Naive thymus-derived CD8-positive, alpha-beta T cell (primary cell): ENCODE measurements around the gene CKM. TPM values are rescaled to one million over a fixed set of nuclear protein-coding genes. Genes with fewer than 3 reads are reported as not detected.
"Not testable (repeated sequence)": the region's sequence is repeated elsewhere in the genome, so short reads cannot be mapped to it uniquely, and the experiment has no call there.

Source experiments
- ATAC-seq, 2 donors: fragments of 150-1000 bp; cut with Tn5 transposase in 1 of 2; sonication (Bioruptor Pico), chemical (Tn5 transposase) in 1 of 2; 1 replicate in 1 of 2; 2 replicates in 1 of 2; pipeline ENCODE4 v1.10.0; 2021; ENCODE audit warnings: mild to moderate bottlenecking in 2 of 2, moderate library complexity in 2 of 2
- POLR2A ChIA-PET: fragments of 350-600 bp; sonication (Branson Sonifier 250); formaldehyde crosslinking; loops from one replicate; lab custom pipeline; 2021; ENCODE audit warnings: antibody characterized with exemption; lab: Charles Lee
- DNase-seq, 10 donors: peaks; one replicate each; pipeline versions ENCODE4 v3.0.0 to v3.0.0-alpha.2; 2020 to 2022
- H3K27ac Mint-ChIP-seq, 10 donors: one replicate each; pipeline ENCODE4 v1.8.0; 2020 to 2022; ENCODE audit warnings: mild to moderate bottlenecking in 10 of 10, mixed read lengths in 10 of 10, moderate library complexity in 4 of 10, inconsistent platforms in 1 of 10
- H3K27me3 Mint-ChIP-seq, 5 donors: one replicate each; pipeline ENCODE4 v1.8.0; 2021 to 2022; ENCODE audit warnings: mixed read lengths in 5 of 5
- H3K36me3 Mint-ChIP-seq, 3 donors: one replicate each; pipeline ENCODE4 v1.8.0; 2020 to 2022; ENCODE audit warnings: mixed read lengths in 3 of 3, mild to moderate bottlenecking in 2 of 3, inconsistent platforms in 1 of 3
- H3K4me1 Mint-ChIP-seq, 4 donors: one replicate each; pipeline ENCODE4 v1.8.0; 2021 to 2022; ENCODE audit warnings: mixed read lengths in 4 of 4
- H3K4me3 Mint-ChIP-seq, 10 donors: one replicate each; pipeline ENCODE4 v1.8.0; 2020 to 2022; ENCODE audit warnings: mild to moderate bottlenecking in 10 of 10, mixed read lengths in 10 of 10, moderate library complexity in 6 of 10, inconsistent platforms in 1 of 10
- H3K9me3 Mint-ChIP-seq, 9 donors: one replicate each; pipeline ENCODE4 v1.8.0; 2020 to 2022; ENCODE audit warnings: mixed read lengths in 9 of 9, mild to moderate bottlenecking in 3 of 9, inconsistent platforms in 1 of 9, moderate library complexity in 1 of 9
- polyA plus RNA-seq, 3 donors: library from polyadenylated mRNA; unstranded; fragments of 300-500 nt; fragmentation: Illumina TruSeq; gene quantifications; one replicate each; pipeline ENCODE4 v1.2.3, GENCODE V29; 2021
- total RNA-seq, 8 experiments: library from RNA in 2 of 8; stranded (reverse) in 2 of 8; gene quantifications; one replicate each; pipeline ENCODE4 v1.2.3 and lab custom pipeline; 2021 to 2026

The CKM gene
- total and polyA plus RNA-seq, 5 experiments from 2014 or later = not detected

- no peak overlapping the region for H3K27ac Mint-ChIP-seq
- ATAC-seq (no peak), DNase-seq (no peak)
- peaks cover 0 to 4% (median 0%) of the 10 kb centered on the region in 9 donors for H3K9me3 Mint-ChIP-seq
- H3K4me3 Mint-ChIP-seq = no peak overlapping the region
- no peaks in the 10 kb centered on the region for H3K36me3 Mint-ChIP-seq
- POLR2A ChIA-PET = no interaction called here
- H3K27me3 Mint-ChIP-seq = peaks cover 0 to 27% (median 4%) of the 10 kb centered on the region in 5 donors
- peaks cover 0 to 2% (median 0%) of the 10 kb centered on the region in 4 donors for H3K4me1 Mint-ChIP-seq
These were observed 8.7 kb upstream of the CKM start for GRCh38 chr19:45331411-45331810.

DNA sequence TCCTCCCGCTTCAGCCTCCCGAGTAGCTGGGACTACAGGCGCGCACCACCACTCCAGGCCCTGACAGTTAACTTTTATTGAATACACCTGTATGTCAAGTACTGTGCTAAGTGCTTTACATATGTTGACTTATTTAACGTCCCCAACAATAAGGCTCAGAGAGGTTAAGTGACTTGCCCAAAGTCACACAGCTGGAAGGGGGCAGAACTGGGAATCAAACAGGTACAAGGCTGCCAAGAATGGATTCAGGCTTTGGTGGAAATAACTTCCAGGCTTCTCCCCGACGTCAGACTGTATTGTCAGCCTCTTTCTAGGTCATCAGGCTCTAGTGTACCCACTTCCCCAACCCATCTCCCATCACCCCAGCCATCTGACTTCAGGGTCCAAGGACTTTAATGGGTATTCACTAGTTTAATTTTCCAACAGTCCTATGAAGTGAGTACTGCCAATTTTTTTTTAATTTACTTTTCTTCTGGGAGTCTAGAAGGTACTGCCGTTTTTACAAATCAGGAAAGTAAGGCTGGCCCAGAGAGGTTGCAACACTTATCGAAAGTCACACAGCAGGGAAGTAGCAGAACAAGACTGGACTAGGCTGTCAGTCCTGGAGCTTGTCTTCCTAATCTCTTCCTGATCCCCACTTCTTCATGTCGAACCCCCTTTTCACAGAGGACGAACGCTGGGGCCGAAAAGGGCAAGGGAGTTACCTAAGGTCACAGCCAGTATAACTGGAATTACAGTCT lies 4.9 kb upstream of the CKM start:
- Mint-ChIP-seq H3K27ac (no peak overlapping the region), H3K4me1 (peaks cover 0 to 4% (median 0%) of the 10 kb centered on the region in 4 donors), H3K4me3 (no peak overlapping the region), H3K9me3 (peaks cover 0 to 4% (median 0%) of the 10 kb centered on the region in 9 donors), H3K36me3 (no peaks in the 10 kb centered on the region), H3K27me3 (peaks cover 6 to 46% (median 15%) of the 10 kb centered on the region in 5 donors)
- POLR2A ChIA-PET = interaction anchor here (0.6 kb wide), 1 partner anchor 243 kb away, joined by 3 read pairs; no protein-coding TSS in a partner anchor
- ATAC-seq = no peak
- no peak for DNase-seq

- Mint-ChIP-seq H3K27ac (no peak overlapping the region), H3K27me3 (peaks cover 11 to 53% (median 20%) of the 10 kb centered on the region in 5 donors), H3K4me1 (peaks cover 0 to 4% (median 0%) of the 10 kb centered on the region in 4 donors), H3K36me3 (no peaks in the 10 kb centered on the region), H3K4me3 (no peak overlapping the region), H3K9me3 (peaks cover 0 to 3% (median 0%) of the 10 kb centered on the region in 9 donors)
- ATAC-seq (no peak), DNase-seq (no peak)
- POLR2A ChIA-PET = no interaction called here
These were observed 1.8 kb upstream of the CKM start for GRCh38 chr19:45324349-45324907.

DNA sequence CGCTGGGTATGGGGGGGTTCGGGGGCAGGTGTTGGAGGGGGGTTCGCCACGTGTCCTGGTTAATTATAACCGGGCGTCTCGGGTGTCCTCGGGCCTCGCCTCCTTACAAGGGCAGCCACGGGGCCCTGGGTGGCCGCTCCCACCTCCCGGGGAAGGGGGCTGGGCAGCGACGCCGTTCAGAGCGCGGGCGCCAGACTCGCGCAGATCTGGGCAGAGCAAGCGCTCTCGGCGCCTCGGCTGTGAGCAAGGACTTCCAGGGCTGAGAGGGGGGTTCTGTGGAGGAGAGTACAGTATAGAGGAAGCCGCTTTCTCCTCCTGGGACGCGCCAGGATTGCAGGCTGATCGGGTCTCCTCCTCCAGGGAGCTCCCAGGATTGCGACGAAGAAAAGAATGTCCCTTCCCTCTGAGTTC lies 1.0 kb upstream of the CKM start:
- Mint-ChIP-seq H3K9me3 (peaks cover 0 to 3% (median 0%) of the 10 kb centered on the region in 9 donors), H3K4me1 (peaks cover 0 to 4% (median 0%) of the 10 kb centered on the region in 4 donors), H3K27ac (no peak overlapping the region), H3K4me3 (peak overlapping the region in 1 of 10 donors; percentile 23), H3K36me3 (no peaks in the 10 kb centered on the region), H3K27me3 (peaks cover 11 to 49% (median 20%) of the 10 kb centered on the region in 5 donors)
- ATAC-seq (no peak), DNase-seq (no peak)
- POLR2A ChIA-PET = no interaction called here

- Mint-ChIP-seq H3K9me3 (peaks cover 0 to 2% (median 0%) of the 10 kb centered on the region in 9 donors), H3K4me1 (peaks cover 0 to 4% (median under 1%) of the 10 kb centered on the region in 4 donors), H3K4me3 (no peak overlapping the region), H3K27ac (no peak overlapping the region), H3K27me3 (peaks cover 14 to 61% (median 25%) of the 10 kb centered on the region in 5 donors), H3K36me3 (no peaks in the 10 kb centered on the region)
- POLR2A ChIA-PET = no interaction called here
- ATAC-seq (no peak), DNase-seq (no peak)
These were observed 364 bp downstream of the CKM start for GRCh38 chr19:45322311-45322710.

- POLR2A ChIA-PET = no interaction called here
- ATAC-seq (no peak), DNase-seq (no peak)
- peaks cover 0 to 4% (median under 1%) of the 10 kb centered on the region in 4 donors for H3K4me1 Mint-ChIP-seq
- no peak overlapping the region for H3K27ac Mint-ChIP-seq
- H3K9me3 Mint-ChIP-seq = peaks cover 0 to 2% (median 0%) of the 10 kb centered on the region in 9 donors
- peaks cover 15 to 66% (median 28%) of the 10 kb centered on the region in 5 donors for H3K27me3 Mint-ChIP-seq
- no peak overlapping the region for H3K4me3 Mint-ChIP-seq
- no peaks in the 10 kb centered on the region for H3K36me3 Mint-ChIP-seq
These were observed 827 bp downstream of the CKM start for GRCh38 chr19:45321848-45322247.

DNA sequence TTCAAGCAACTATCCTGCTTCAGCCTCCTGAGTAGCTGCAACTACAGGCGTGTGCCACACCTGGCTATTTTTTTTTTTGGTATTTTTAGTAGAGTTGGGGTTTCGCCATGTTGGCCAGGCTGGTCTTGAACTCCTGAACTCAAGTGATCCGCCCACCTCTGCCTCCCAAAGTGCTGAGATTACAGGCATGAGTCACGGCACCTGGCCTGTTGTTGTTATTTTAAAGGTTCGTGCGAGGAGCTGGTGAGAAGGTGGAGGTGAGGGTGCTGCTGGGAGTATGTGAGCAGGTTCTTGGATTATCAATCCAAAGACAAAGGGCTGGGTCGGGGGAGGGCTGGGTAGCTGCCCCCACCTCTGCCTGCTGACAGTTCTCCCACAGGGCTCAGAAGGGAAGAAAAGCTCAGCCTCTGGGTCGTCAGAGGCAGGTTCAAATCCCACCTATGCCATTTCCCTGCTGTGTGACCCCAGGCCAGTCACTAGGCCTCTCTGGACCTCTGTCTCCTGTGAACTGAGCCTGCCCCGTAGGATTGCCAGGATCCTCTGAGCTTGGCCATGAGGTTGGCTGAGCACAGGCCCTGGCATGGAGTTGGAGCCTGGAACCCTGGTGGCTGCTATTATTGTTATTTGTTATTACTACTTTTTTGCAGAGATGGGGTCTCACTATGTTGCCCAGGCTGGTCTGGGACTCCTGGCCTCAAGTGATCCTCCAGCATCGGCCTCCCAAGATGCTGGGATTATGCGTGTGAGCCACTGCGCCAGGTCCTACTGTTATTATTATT lies 1.5 kb downstream of the CKM start:
- peaks cover 0 to 4% (median under 1%) of the 10 kb centered on the region in 4 donors for H3K4me1 Mint-ChIP-seq
- ATAC-seq (no peak), DNase-seq (peak in 1 of 10 donors; percentile 44)
- no peak overlapping the region for H3K27ac Mint-ChIP-seq
- H3K27me3 Mint-ChIP-seq = peaks cover 19 to 66% (median 33%) of the 10 kb centered on the region in 5 donors
- H3K9me3 Mint-ChIP-seq = peaks cover 0 to 2% (median 0%) of the 10 kb centered on the region in 9 donors
- POLR2A ChIA-PET = no interaction called here
- H3K4me3 Mint-ChIP-seq = no peak overlapping the region
- no peaks in the 10 kb centered on the region for H3K36me3 Mint-ChIP-seq

- POLR2A ChIA-PET = no interaction called here
- peaks cover 0 to 2% (median 0%) of the 10 kb centered on the region in 9 donors for H3K9me3 Mint-ChIP-seq
- peaks cover 14 to 68% (median 31%) of the 10 kb centered on the region in 5 donors for H3K27me3 Mint-ChIP-seq
These were observed 7.4 kb downstream of the CKM start for GRCh38 chr19:45315304-45315703.

GRCh38 chr19:45314708-45315245 lies 7.9 kb downstream of the CKM start:
- Mint-ChIP-seq H3K27me3 (peaks cover 14 to 68% (median 31%) of the 10 kb centered on the region in 5 donors), H3K9me3 (peaks cover 0 to 2% (median 0%) of the 10 kb centered on the region in 9 donors), H3K4me3 (no peak overlapping the region), H3K4me1 (peaks cover 0 to 1% (median 0%) of the 10 kb centered on the region in 4 donors), H3K36me3 (no peaks in the 10 kb centered on the region), H3K27ac (no peak overlapping the region)
- POLR2A ChIA-PET = no interaction called here
- DNase-seq (no peak), ATAC-seq (no peak)

More at GRCh38 chr19:45315304-45315703, 7.4 kb downstream of the CKM start:
- Mint-ChIP-seq H3K36me3 (no peaks in the 10 kb centered on the region), H3K4me3 (no peak overlapping the region), H3K27ac (no peak overlapping the region), H3K4me1 (peaks cover 0 to 1% (median 0%) of the 10 kb centered on the region in 4 donors)
- ATAC-seq = no peak
- no peak for DNase-seq

DNA sequence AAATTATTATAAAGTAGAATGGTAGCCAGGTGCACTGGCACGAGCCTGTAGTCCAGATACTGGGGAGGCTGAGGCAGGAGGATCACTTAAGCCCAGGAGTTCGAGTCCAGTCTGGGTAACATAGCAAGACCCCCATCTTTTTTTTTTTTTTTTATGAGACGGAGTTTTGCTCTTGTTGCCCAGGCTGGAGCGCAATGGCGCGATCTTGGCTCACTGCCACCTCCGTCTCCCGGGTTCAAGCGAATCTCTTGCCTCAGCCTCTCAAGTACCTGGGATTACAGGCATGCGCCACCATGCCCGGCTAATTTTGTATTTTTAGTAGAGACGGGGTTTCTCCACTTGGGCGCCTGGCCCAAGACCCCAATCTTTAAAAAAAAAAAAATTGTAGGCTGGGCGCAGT lies 10.4 kb downstream of the CKM start:
- DNase-seq, H3K36me3 Mint-ChIP-seq, POLR2A ChIA-PET, H3K9me3 Mint-ChIP-seq, H3K4me3 Mint-ChIP-seq, H3K4me1 Mint-ChIP-seq, ATAC-seq: not testable (repeated sequence)
- H3K27ac Mint-ChIP-seq = peak overlapping the region in 1 of 10 donors; percentile 40
- H3K27me3 Mint-ChIP-seq = peaks cover 11 to 54% (median 25%) of the 10 kb centered on the region in 5 donors

- Mint-ChIP-seq H3K4me3 (no peak overlapping the region), H3K27me3 (peaks cover 8 to 47% (median 21%) of the 10 kb centered on the region in 5 donors), H3K9me3 (no peaks in the 10 kb centered on the region), H3K36me3 (no peaks in the 10 kb centered on the region), H3K27ac (no peak overlapping the region), H3K4me1 (no peaks in the 10 kb centered on the region)
- ATAC-seq (no peak), DNase-seq (no peak)
- POLR2A ChIA-PET = no interaction called here
These were observed 11.1 kb downstream of the CKM start for GRCh38 chr19:45311621-45312020.

DNA sequence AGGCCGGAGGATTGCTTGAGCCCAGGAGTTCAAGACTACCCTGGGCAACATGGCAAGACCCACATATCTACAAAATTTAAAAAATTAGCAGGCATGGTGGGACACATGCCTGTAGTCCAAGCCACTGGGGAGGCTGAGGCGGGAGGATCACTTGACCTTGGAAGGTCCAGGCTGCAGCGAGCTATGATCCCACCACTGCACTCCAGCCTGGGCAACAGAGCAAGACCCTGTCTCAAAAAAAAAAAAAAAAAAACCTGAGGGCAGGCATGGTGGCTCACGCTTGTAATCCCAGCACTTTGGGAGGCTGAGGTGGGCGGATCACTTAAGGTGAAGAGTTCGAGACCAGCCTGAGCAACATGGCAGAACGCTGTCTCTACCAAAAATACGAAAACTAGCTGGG lies 13.4 kb downstream of the CKM start:
- DNase-seq, H3K9me3 Mint-ChIP-seq, POLR2A ChIA-PET, H3K4me1 Mint-ChIP-seq, H3K36me3 Mint-ChIP-seq, ATAC-seq, H3K27ac Mint-ChIP-seq, H3K4me3 Mint-ChIP-seq: not testable (repeated sequence)
- peaks cover 5 to 26% (median 9%) of the 10 kb centered on the region in 5 donors for H3K27me3 Mint-ChIP-seq
